H7 (cell line): ENCODE data around the gene PTK7. TPM values are rescaled to one million over a fixed set of nuclear protein-coding genes. Genes with fewer than 3 reads are reported as not detected.
"Not testable (repeated sequence)": the region's sequence is repeated elsewhere in the genome, so short reads cannot be mapped to it uniquely, and the experiment has no call there.

Experiments used
- DNase-seq: peaks from one replicate; pipeline ENCODE4 v3.0.0; 2012
- H3K27me3 ChIP-seq: 2 replicates; pipeline ENCODE4 v1.6.0; 2011; ENCODE audit warnings: mild to moderate bottlenecking, low read length; ENCODE audit not compliant: control insufficient read depth, insufficient read depth
- H3K36me3 ChIP-seq: replicated peaks from 2 replicates; pipeline ENCODE4 v1.5.1; 2011; ENCODE audit warnings: low read length; ENCODE audit not compliant: control insufficient read depth, insufficient read depth
- H3K4me3 ChIP-seq: 2 replicates; pipeline ENCODE4 v1.5.1; 2011; ENCODE audit warnings: low read depth, mild to moderate bottlenecking, control low read depth, low read length, moderate library complexity; ENCODE audit not compliant: insufficient read depth
- total RNA-seq: library from RNA; depleted of rRNA; stranded (reverse); fragments of >200 nt; shearing (Covaris generic); gene quantifications from 2 replicates; pipeline ENCODE4 v1.2.3, GENCODE V29; 2014; rRNA removed

The PTK7 gene
- 143 and 163 TPM in 2 replicates for total RNA-seq

DNA sequence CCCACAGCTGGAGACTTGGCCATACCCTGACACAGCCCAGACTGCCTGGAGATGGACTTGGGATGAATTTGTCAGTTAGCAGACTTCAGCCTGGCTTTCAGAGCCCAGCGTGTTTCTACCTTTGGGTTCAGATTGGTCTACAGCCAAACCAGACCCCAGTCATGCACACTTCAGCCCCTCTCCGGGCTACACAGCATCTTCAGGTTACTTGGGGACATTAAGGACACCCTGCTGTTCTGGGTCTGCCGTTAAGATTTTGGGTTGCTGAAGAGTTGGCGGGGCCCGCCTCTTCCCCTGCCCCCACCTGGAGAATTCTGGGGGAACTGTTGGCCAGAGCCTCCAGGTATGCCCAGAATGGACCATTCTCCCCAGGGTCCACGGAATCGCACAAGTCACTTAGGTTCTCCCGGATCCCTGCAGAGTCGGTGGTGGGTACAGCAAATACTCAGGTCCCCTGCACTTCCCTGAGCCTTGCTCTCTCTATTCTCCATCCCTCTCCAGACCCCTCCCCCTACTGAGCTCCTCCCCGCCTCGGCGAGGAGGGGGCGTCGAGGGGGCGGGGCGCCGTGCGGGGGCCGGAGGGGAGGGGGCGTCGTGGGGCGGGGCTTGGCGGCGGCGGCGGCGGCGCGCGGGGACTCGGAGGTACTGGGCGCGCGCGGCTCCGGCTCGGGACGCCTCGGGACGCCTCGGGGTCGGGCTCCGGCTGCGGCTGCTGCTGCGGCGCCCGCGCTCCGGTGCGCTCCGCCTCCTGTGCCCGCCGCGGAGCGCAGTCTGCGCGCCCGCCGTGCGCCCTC lies at the start of gene PTK7:
Gene PTK7, plus strand, starts transcription at position 645 of the 794 bp plus-strand sequence. CDS start 175 bp downstream, outside the sequence.
- Histone ChIP-seq H3K27me3 (no peaks in the 10 kb centered on the region; the same call in 1 of the 2 replicates), H3K36me3 (no peaks in the 10 kb centered on the region; the same call in 1 of the 2 replicates), H3K4me3 (peak within 1 kb of the TSS; percentile 96)
- peak; percentile 99 for DNase-seq

DNA sequence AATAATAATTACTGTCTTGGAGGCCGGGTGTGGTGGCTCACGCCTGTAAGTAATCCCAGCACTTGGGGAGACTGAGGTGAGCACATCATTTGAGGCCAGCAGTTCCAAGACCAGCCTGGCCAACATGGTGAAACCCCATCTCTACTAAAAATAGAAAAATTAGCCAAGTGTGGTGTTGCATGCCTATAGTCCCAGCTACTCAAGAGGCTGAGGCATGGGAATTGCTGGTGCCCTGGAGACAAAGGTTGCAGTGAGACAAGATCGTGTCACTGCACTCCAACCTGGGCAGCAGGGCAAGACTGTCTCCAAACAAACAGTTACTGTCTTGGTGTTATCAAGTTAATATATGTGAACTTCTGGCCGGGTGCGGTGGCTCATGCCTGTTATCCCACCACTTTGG lies 49.7 kb upstream of the PTK7 start:
- Histone ChIP-seq H3K27me3 (no peaks in the 10 kb centered on the region), H3K4me3 (no peak overlapping the region), H3K36me3 (peaks cover 44% of the 10 kb centered on the region)
- no peak for DNase-seq

DNA sequence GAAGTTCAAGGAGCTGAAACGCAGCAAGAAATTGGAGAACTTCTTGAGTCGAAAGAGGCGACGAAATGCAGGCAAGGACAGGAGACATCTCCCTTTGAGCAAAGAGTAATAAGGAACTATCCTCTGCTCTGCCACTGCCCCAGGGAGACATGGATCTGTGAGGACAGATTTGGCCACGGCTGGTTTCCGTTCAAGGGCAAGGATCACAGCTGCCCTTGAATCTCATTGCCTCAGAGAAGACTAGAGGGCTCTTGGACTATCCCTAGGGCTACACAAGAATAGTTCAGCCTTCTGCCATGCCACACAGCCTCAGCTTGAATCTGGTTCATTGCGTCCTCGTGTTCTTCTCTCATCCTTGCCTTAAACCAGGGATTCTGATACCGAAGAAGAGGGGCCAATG lies 47.0 kb upstream of the PTK7 start:
- Histone ChIP-seq H3K4me3 (no peak overlapping the region), H3K27me3 (no peaks in the 10 kb centered on the region), H3K36me3 (peaks cover 43% of the 10 kb centered on the region)
- no peak for DNase-seq

GRCh38 chr6:43032326-43032725 lies 43.8 kb upstream of the PTK7 start:
- no peak for DNase-seq
- H3K27me3 ChIP-seq: no peaks in the 10 kb centered on the region
- H3K36me3 ChIP-seq: peaks cover 28% of the 10 kb centered on the region
- no peak overlapping the region for H3K4me3 ChIP-seq

DNA sequence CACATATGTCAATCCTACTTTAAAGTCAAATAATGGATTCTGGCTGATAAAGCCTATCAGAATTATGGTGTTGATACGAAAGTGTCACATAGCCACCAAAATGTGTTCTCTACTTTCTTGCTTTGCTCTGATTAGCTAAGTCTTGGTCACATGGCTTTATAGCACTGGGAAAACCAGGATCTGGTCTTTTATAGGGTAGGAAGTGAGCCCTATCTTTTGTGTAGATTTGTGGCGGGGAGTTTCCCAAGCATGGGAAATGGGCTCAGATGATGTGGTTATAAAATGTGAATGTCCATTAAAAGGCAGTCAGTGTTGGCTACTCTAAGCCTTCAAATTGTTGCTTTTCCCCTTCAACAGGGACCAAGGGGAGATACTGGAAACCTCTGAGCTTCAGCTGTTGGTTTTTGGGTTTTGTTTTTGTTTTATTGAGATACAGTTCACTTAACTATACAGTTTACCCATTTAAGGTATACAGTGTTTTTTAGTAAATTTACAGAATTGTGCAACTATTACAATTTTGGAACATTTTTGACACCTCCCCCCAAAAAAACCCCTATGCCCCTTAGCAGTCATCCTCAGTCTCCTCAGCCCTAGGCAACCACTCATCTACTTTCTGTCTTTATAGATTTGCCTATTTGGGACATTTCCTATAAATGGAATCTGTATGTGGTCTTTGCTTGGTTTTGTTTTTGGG lies 42.5 kb upstream of the PTK7 start:
- H3K36me3 ChIP-seq: peaks cover 27% of the 10 kb centered on the region
- no peak for DNase-seq
- no peak overlapping the region for H3K4me3 ChIP-seq
- H3K27me3 ChIP-seq: no peaks in the 10 kb centered on the region

DNA sequence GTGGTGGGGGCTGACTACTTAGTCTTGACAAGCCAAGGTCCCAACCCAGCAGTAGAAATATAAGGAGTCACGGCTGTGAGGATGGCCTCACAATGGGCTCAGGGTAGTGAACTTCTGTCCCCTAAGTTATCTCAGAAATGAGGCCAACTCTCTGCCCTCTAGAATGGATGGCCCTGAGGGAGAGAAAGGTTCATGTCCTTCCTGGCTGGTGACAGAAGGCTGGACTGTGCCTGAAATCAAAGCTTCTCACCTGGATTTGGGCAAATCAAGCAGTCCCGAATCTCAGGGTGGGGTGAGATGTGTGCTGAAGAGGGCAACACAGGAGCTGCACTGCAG lies 42.0 kb upstream of the PTK7 start:
- no peak for DNase-seq
- Histone ChIP-seq H3K27me3 (no peaks in the 10 kb centered on the region), H3K36me3 (peaks cover 24% of the 10 kb centered on the region), H3K4me3 (no peak overlapping the region)

DNA sequence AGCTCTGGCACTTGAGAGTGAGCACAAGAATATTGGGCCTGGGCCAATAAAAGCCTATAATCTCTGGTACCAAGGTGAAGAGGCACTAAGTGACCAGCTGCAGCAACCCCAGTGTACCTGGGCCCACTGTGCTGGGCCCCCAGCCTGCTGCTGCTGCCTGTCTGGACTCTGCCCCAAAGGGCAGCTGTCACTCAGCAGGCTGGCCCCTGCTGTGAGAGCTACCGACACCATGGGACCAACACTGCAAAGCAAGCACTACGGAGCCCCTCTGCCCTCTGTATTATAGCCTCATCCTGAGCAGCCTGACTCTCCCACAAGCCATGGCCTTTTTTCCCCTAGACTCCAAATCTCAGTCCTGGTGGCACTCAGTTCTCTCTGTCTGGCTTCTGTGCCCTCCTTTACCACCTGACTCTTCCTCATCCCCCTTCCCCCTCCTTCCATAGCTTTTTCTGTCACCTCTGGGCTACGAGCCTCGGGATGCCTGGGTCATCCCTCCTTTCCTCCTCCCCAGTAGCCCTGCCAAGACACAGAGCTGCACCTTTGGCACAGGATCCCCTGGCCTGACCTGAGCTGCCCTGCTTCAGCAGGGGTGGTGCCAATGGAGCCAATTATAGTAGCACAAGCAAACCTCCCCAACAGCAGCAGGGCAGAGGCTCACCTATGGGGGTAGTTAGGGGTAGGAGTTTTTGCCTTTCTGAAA lies 40.5 kb upstream of the PTK7 start:
- Histone ChIP-seq H3K4me3 (no peak overlapping the region), H3K36me3 (peaks cover 20% of the 10 kb centered on the region), H3K27me3 (no peaks in the 10 kb centered on the region)
- no peak for DNase-seq

DNA sequence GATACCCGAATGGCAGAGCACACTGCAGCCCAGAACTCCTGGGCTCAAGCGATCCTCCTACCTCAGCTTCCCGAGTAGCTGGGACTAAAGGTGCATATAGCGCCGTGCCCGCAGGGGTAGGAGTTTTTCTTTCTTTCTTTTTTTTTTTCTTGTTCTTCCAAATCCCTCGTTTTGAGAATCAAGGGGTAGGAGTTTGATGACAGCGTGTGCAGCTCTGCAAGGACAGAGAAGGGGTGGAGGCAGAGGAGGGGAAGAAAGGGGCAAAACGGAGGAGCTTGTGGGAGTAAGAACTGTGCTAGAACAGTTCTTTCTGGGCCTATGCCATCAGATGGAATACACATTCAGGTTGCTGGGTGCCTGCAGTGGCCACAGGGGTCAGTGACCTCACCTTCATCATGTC lies 39.4 kb upstream of the PTK7 start:
- H3K36me3 ChIP-seq: peaks cover 23% of the 10 kb centered on the region
- DNase-seq: no peak
- H3K27me3 ChIP-seq: no peaks in the 10 kb centered on the region
- H3K4me3 ChIP-seq: no peak overlapping the region

DNA sequence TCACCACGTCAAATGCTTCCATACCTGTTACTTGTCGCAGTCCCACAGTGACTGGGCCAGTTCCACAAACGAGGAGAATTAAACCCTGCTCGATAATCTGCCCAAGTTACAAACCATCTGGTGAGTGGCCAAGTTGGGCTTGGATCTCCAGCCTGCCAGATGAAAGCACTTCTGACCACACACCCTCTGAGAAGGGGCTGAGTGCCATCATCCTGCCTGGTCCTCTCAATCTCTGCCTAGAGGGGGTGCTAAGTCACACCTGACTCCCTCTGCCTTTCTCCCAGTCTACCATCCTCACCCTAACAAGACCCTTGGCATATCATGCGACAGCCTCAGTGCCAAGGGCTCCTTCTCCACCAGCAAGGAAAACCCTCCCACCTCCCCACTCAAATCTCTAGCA lies 38.9 kb upstream of the PTK7 start:
- Histone ChIP-seq H3K27me3 (no peaks in the 10 kb centered on the region), H3K36me3 (peaks cover 23% of the 10 kb centered on the region), H3K4me3 (no peak overlapping the region)
- no peak for DNase-seq

GRCh38 chr6:43037706-43038105 lies 38.4 kb upstream of the PTK7 start:
- no peak for DNase-seq
- H3K4me3 ChIP-seq: no peak overlapping the region
- no peaks in the 10 kb centered on the region for H3K27me3 ChIP-seq
- peaks cover 24% of the 10 kb centered on the region for H3K36me3 ChIP-seq

GRCh38 chr6:43038727-43039126 lies 37.4 kb upstream of the PTK7 start:
- DNase-seq: no peak

GRCh38 chr6:43040542-43041257 lies 35.4 kb upstream of the PTK7 start:
- H3K36me3 ChIP-seq: peaks cover 23% of the 10 kb centered on the region
- DNase-seq: no peak

More at GRCh38 chr6:43038727-43039126, 37.4 kb upstream of the PTK7 start:
- H3K36me3 ChIP-seq: peaks cover 24% of the 10 kb centered on the region
- H3K4me3 ChIP-seq: no peak overlapping the region
- H3K27me3 ChIP-seq: no peaks in the 10 kb centered on the region

GRCh38 chr6:43041475-43041874 lies 34.6 kb upstream of the PTK7 start:
- H3K4me3 ChIP-seq, H3K27me3 ChIP-seq, DNase-seq: not testable (repeated sequence)
- H3K36me3 ChIP-seq: peaks cover 24% of the 10 kb centered on the region

More at GRCh38 chr6:43040542-43041257, 35.4 kb upstream of the PTK7 start:
- Histone ChIP-seq H3K27me3 (no peaks in the 10 kb centered on the region), H3K4me3 (no peak overlapping the region)

GRCh38 chr6:43043310-43043709 lies 32.8 kb upstream of the PTK7 start:
- Histone ChIP-seq H3K27me3 (no peaks in the 10 kb centered on the region), H3K36me3 (peaks cover 23% of the 10 kb centered on the region), H3K4me3 (no peak overlapping the region)
- DNase-seq: no peak
